ENCODE results near the gene RNU6-7. TPM values are rescaled to one million over a fixed set of nuclear protein-coding genes. Genes with fewer than 3 reads are reported as not detected.

RNU6-7 gene
- total and polyA plus RNA-seq, 2 of the 13 experiments (the other 11 are each of a cell fraction or from before 2014, with no cell fraction given): under 0.01 TPM; not detected in 1

DNA sequence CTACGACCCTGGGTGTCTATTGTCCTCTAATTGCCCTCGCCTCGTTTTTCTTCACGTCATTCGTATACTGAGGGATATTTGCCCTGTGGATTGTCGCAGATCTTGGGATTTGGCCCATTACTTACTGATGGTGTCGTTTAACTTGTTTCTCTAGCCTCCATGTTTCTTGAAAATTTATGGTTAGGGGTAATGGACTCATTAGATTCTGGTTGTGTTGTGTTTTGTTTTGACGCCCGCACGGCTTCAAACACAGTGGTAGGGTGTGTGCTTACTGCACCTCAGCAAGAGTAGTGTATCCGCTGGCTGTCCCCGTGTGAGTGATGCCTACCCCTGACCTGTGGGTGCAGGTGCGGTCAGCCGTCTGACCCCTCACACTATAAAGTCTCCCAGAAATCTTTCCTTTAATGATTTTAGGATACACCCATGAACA, 2.1 kb downstream of the RNU6-7 start (continued):
- TF ChIP-seq, protein P1, sequence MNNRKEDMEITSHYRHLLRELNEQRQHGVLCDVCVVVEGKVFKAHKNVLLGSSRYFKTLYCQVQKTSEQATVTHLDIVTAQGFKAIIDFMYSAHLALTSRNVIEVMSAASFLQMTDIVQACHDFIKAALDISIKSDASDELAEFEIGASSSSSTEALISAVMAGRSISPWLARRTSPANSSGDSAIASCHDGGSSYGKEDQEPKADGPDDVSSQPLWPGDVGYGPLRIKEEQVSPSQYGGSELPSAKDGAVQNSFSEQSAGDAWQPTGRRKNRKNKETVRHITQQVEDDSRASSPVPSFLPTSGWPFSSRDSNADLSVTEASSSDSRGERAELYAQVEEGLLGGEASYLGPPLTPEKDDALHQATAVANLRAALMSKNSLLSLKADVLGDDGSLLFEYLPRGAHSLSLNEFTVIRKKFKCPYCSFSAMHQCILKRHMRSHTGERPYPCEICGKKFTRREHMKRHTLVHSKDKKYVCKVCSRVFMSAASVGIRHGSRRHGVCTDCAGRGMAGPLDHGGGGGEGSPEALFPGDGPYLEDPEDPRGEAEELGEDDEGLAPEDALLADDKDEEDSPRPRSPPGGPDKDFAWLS (CRISPR knock-in tag; IDR thresholded peaks at IDR 0.05; ENCODE audit: borderline replicate concordance): no peak
- TF ChIP-seq ETV5 (CRISPR knock-in tag; IDR thresholded peaks at IDR 0.05; ENCODE audit: borderline replicate concordance): no peak
- TF ChIP-seq XBP1 (CRISPR knock-in tag; IDR thresholded peaks at IDR 0.05): no peak
- no peak for TF ChIP-seq U2AF1 (optimal IDR thresholded peaks at IDR 0.05; ENCODE audit: low read depth, low read length)
- no peak for TF ChIP-seq ZNF256 (CRISPR knock-in tag; conservative IDR thresholded peaks at IDR 0.05)
- no peak for TF ChIP-seq IKZF4 (CRISPR knock-in tag; IDR thresholded peaks at IDR 0.05; ENCODE audit: borderline replicate concordance, low read depth, not compliant biosample characterization)
- no peak for TF ChIP-seq RBFOX2 (IDR thresholded peaks at IDR 0.05; ENCODE audit: low read depth, low read length)
- TF ChIP-seq SOX5 (CRISPR knock-in tag; IDR thresholded peaks at IDR 0.05; ENCODE audit: borderline replicate concordance): no peak
- TF ChIP-seq NR2F6 (IDR thresholded peaks at IDR 0.05): no peak
- TF ChIP-seq NR2F6 (CRISPR knock-in tag; IDR thresholded peaks at IDR 0.05): peak; percentile 46
- TF ChIP-seq WIZ (CRISPR knock-in tag; IDR thresholded peaks at IDR 0.05): no peak
- TF ChIP-seq, protein P2, sequence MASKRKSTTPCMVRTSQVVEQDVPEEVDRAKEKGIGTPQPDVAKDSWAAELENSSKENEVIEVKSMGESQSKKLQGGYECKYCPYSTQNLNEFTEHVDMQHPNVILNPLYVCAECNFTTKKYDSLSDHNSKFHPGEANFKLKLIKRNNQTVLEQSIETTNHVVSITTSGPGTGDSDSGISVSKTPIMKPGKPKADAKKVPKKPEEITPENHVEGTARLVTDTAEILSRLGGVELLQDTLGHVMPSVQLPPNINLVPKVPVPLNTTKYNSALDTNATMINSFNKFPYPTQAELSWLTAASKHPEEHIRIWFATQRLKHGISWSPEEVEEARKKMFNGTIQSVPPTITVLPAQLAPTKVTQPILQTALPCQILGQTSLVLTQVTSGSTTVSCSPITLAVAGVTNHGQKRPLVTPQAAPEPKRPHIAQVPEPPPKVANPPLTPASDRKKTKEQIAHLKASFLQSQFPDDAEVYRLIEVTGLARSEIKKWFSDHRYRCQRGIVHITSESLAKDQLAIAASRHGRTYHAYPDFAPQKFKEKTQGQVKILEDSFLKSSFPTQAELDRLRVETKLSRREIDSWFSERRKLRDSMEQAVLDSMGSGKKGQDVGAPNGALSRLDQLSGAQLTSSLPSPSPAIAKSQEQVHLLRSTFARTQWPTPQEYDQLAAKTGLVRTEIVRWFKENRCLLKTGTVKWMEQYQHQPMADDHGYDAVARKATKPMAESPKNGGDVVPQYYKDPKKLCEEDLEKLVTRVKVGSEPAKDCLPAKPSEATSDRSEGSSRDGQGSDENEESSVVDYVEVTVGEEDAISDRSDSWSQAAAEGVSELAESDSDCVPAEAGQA (IDR thresholded peaks at IDR 0.05; ENCODE audit: low read depth): 0 out of 2 replicates have a peak, but pooled peaks have one; percentile 13
- TF ChIP-seq, protein P2 (CRISPR knock-in tag; IDR thresholded peaks at IDR 0.05; ENCODE audit: borderline replicate concordance): no peak
- TF ChIP-seq, protein P3, sequence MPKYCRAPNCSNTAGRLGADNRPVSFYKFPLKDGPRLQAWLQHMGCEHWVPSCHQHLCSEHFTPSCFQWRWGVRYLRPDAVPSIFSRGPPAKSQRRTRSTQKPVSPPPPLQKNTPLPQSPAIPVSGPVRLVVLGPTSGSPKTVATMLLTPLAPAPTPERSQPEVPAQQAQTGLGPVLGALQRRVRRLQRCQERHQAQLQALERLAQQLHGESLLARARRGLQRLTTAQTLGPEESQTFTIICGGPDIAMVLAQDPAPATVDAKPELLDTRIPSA (CRISPR knock-in tag; IDR thresholded peaks at IDR 0.05; ENCODE audit: borderline replicate concordance): peak; percentile 6; the same call in 1 of the 2 replicates
- TF ChIP-seq SIN3B (IDR thresholded peaks at IDR 0.05; ENCODE audit: low read length): no peak
- no peak for TF ChIP-seq ZNF329 (CRISPR knock-in tag; IDR thresholded peaks at IDR 0.05; ENCODE audit: low read depth)
- TF ChIP-seq REXO4 (CRISPR knock-in tag; IDR thresholded peaks at IDR 0.05; ENCODE audit: borderline replicate concordance): no peak
- TF ChIP-seq ZNF841 (CRISPR knock-in tag; IDR thresholded peaks at IDR 0.05; ENCODE audit: borderline replicate concordance): no peak
- TF ChIP-seq ZNF556 (CRISPR knock-in tag; IDR thresholded peaks at IDR 0.05; ENCODE audit: borderline replicate concordance): no peak
- TF ChIP-seq, protein P4, sequence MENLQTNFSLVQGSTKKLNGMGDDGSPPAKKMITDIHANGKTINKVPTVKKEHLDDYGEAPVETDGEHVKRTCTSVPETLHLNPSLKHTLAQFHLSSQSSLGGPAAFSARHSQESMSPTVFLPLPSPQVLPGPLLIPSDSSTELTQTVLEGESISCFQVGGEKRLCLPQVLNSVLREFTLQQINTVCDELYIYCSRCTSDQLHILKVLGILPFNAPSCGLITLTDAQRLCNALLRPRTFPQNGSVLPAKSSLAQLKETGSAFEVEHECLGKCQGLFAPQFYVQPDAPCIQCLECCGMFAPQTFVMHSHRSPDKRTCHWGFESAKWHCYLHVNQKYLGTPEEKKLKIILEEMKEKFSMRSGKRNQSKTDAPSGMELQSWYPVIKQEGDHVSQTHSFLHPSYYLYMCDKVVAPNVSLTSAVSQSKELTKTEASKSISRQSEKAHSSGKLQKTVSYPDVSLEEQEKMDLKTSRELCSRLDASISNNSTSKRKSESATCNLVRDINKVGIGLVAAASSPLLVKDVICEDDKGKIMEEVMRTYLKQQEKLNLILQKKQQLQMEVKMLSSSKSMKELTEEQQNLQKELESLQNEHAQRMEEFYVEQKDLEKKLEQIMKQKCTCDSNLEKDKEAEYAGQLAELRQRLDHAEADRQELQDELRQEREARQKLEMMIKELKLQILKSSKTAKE (CRISPR knock-in tag; IDR thresholded peaks at IDR 0.05; ENCODE audit: borderline replicate concordance): no peak
